Endodermal cell (in vitro differentiated cells): ENCODE data around the gene USP48. TPM values are rescaled to one million over a fixed set of nuclear protein-coding genes. Genes with fewer than 3 reads are reported as not detected.

Source experiments
- DNase-seq: peaks from one replicate; pipeline ENCODE4 v3.0.0-alpha.2; 2017
- H3K27ac ChIP-seq: 2 replicates; pipeline ENCODE4 v1.5.1; 2013; ENCODE audit warnings: mild to moderate bottlenecking, low read depth, low read length, moderate library complexity
- H3K27me3 ChIP-seq: 2 replicates; pipeline ENCODE4 v1.6.1; 2013; ENCODE audit warnings: mild to moderate bottlenecking, low read length, moderate library complexity; ENCODE audit not compliant: insufficient read depth, control insufficient read depth, poor library complexity, severe bottlenecking
- H3K36me3 ChIP-seq: 2 replicates; pipeline ENCODE4 v1.7.0; 2013; ENCODE audit warnings: mild to moderate bottlenecking, low read length, moderate library complexity; ENCODE audit not compliant: control insufficient read depth, insufficient read depth
- H3K4me1 ChIP-seq: one replicate; pipeline ENCODE4 v1.7.0; 2013; ENCODE audit warnings: low read length; ENCODE audit not compliant: control insufficient read depth, insufficient read depth
- H3K4me3 ChIP-seq: 2 replicates; pipeline ENCODE4 v1.5.1; 2013; ENCODE audit warnings: mild to moderate bottlenecking, low read length, moderate library complexity
- H3K9ac ChIP-seq: 2 replicates; pipeline ENCODE4 v1.6.1; 2013; ENCODE audit warnings: mild to moderate bottlenecking, low read length, moderate library complexity; ENCODE audit not compliant: poor library complexity, severe bottlenecking; ENCODE audit errors: extremely low read depth
- H3K9me3 ChIP-seq: 2 replicates; pipeline ENCODE4 v1.6.1; 2013; ENCODE audit warnings: mild to moderate bottlenecking, low read length, moderate library complexity; ENCODE audit not compliant: control insufficient read depth
- H3K27ac Mint-ChIP-seq: 2 replicates; pipeline ENCODE4 v1.8.0; 2020; ENCODE audit warnings: mixed read lengths
- H3K27me3 Mint-ChIP-seq: 2 replicates; pipeline ENCODE4 v1.8.0; 2021; ENCODE audit warnings: mild to moderate bottlenecking, mixed read lengths; ENCODE audit not compliant: insufficient read depth
- H3K36me3 Mint-ChIP-seq: 2 replicates; pipeline ENCODE4 v1.8.0; 2020; ENCODE audit warnings: low read depth, mixed read lengths
- H3K4me1 Mint-ChIP-seq: 2 replicates; pipeline ENCODE4 v1.8.0; 2020; ENCODE audit warnings: mixed read lengths
- H3K4me3 Mint-ChIP-seq: 2 replicates; pipeline ENCODE4 v1.8.0; 2020; ENCODE audit warnings: mild to moderate bottlenecking, moderate library complexity, mixed read lengths
- H3K9me3 Mint-ChIP-seq: 2 replicates; pipeline ENCODE4 v1.8.0; 2020; ENCODE audit warnings: mild to moderate bottlenecking, mixed read lengths
- CTCF ChIP-seq: fragments of 200-600 bp; sonication (generic); conservative IDR thresholded peaks from 2 replicates; pipeline ENCODE4 v1.5.0; 2021; ENCODE audit warnings: antibody characterized with exemption, mild to moderate bottlenecking
- WGBS, 2 experiments: methylation state at CpG; one replicate each; pipeline versions ENCODE4 v1.1.5 to v1.1.7; 2013; ENCODE audit warnings: missing lambda C conversion rate in 2 of 2, mixed read lengths in 1 of 2; ENCODE audit not compliant: insufficient coverage in 1 of 2, insufficient read length in 1 of 2; 5-methylcytosine and 5-hydroxymethylcytosine counted together
- total RNA-seq, 2 donors: library from RNA; stranded (reverse); fragmentation: NEBNext Ultra II Directional in 1 of 2; extraction: Animal tissue kit (Norgen Biotek cat#: 25700) in 1 of 2; gene quantifications; 2 replicates in 1 of 2; 3 replicates in 1 of 2; pipeline ENCODE4 v1.2.1, GENCODE V29; 2021

Gene USP48
- total RNA-seq, 2 donors from 2014 or later = 73.8 to 78.6 TPM

- Histone ChIP-seq H3K9ac (no peak overlapping the region), H3K4me1 (no peaks in the 10 kb centered on the region), H3K27me3 (peaks cover 11% of the 10 kb centered on the region), H3K9me3 (no peaks in the 10 kb centered on the region), H3K36me3 (no peaks in the 10 kb centered on the region), H3K27ac (no peak overlapping the region), H3K4me3 (peak overlapping the region; percentile 77)
- Mint-ChIP-seq H3K9me3 (no peaks in the 10 kb centered on the region), H3K4me3 (peak overlapping the region; percentile 61), H3K27ac (no peak overlapping the region), H3K27me3 (peaks cover 20% of the 10 kb centered on the region), H3K4me1 (no peaks in the 10 kb centered on the region), H3K36me3 (no peaks in the 10 kb centered on the region)
- WGBS, 2 experiments = 77 to 79% methylated on average over 10 to 16 of the region's 16 CpGs
- no peak for TF ChIP-seq CTCF
- peak; percentile 55 for DNase-seq
These were observed 112.7 kb downstream of the USP48 start for GRCh38 chr1:21670059-21670881.

- no peaks in the 10 kb centered on the region for H3K36me3 Mint-ChIP-seq
- Histone ChIP-seq H3K4me1 (no peaks in the 10 kb centered on the region), H3K4me3 (peak within 1 kb of the TSS; percentile 77), H3K9me3 (no peaks in the 10 kb centered on the region), H3K27ac (no peak within 1 kb of the TSS), H3K36me3 (no peaks in the 10 kb centered on the region), H3K9ac (peak within 1 kb of the TSS; percentile 34), H3K27me3 (peaks cover 11% of the 10 kb centered on the region)
- no peaks in the 10 kb centered on the region for H3K4me1 Mint-ChIP-seq
- peak within 1 kb of the TSS; percentile 61 for H3K4me3 Mint-ChIP-seq
- no peaks in the 10 kb centered on the region for H3K9me3 Mint-ChIP-seq
- TF ChIP-seq CTCF = peak; percentile 31
- peaks cover 20% of the 10 kb centered on the region for H3K27me3 Mint-ChIP-seq
- WGBS, 2 experiments = 3 to 7% methylated on average over 15 to 64 of the region's 64 CpGs
- DNase-seq = peak; percentile 82
- no peak within 1 kb of the TSS for H3K27ac Mint-ChIP-seq
These were observed 113.5 kb downstream of the USP48 start, which contains the start of gene RAP1GAP for GRCh38 chr1:21669258-21670058. TSS of gene RAP1GAP (minus strand) at chr1:21669357. CDS start at chr1:21620032, 49,325 bp downstream.

- H3K9ac ChIP-seq = peak overlapping the region; percentile 34
- no peaks in the 10 kb centered on the region for H3K36me3 Mint-ChIP-seq
- H3K4me1 ChIP-seq = no peaks in the 10 kb centered on the region
- peak overlapping the region; percentile 61 for H3K4me3 Mint-ChIP-seq
- no peaks in the 10 kb centered on the region for H3K9me3 ChIP-seq
- peaks cover 20% of the 10 kb centered on the region for H3K27me3 Mint-ChIP-seq
- H3K4me1 Mint-ChIP-seq = no peaks in the 10 kb centered on the region
- no peaks in the 10 kb centered on the region for H3K36me3 ChIP-seq
- H3K4me3 ChIP-seq = peak overlapping the region; percentile 77
- no peak for TF ChIP-seq CTCF
- DNase-seq = no peak
- H3K27me3 ChIP-seq = peaks cover 11% of the 10 kb centered on the region
- H3K27ac ChIP-seq = no peak overlapping the region
- 0 to 1% methylated on average over 8 to 25 of the region's 25 CpGs for WGBS, 2 experiments
- H3K27ac Mint-ChIP-seq = no peak overlapping the region
- no peaks in the 10 kb centered on the region for H3K9me3 Mint-ChIP-seq
These were observed 114.0 kb downstream of the USP48 start for GRCh38 chr1:21668951-21669257.
